Stimulated activated naive CD8-positive, alpha-beta T cell treated with anti-CD3 and anti-CD28 coated beads, Interleukin-15, amount 100 ng/mL, for 72 hours (primary cell): ENCODE measurements around the gene PAM16.

Experiments used
- ATAC-seq: fragments of 150-1000 bp; cut with Tn5 transposase; 2 replicates; pipeline ENCODE4 v1.10.0; 2021; ENCODE audit warnings: mild to moderate bottlenecking, moderate library complexity
- DNase-seq, 2 donors: peaks; one replicate each; pipeline ENCODE4 v3.0.0; 2021 to 2022
- H3K27ac Mint-ChIP-seq, 2 donors: one replicate each; pipeline ENCODE4 v1.8.0; 2022; ENCODE audit warnings: mild to moderate bottlenecking in 2 of 2, mixed read lengths in 2 of 2, moderate library complexity in 2 of 2
- H3K27me3 Mint-ChIP-seq: one replicate; pipeline ENCODE4 v1.8.0; 2022; ENCODE audit warnings: mixed read lengths
- H3K4me1 Mint-ChIP-seq: one replicate; pipeline ENCODE4 v1.8.0; 2022; ENCODE audit warnings: mild to moderate bottlenecking, mixed read lengths
- H3K4me3 Mint-ChIP-seq, 2 donors: one replicate each; pipeline ENCODE4 v1.8.0; 2022; ENCODE audit warnings: mild to moderate bottlenecking in 2 of 2, mixed read lengths in 2 of 2, moderate library complexity in 1 of 2
- H3K9me3 Mint-ChIP-seq, 2 donors: one replicate each; pipeline ENCODE4 v1.8.0; 2022; ENCODE audit warnings: mixed read lengths in 2 of 2

PAM16 gene

DNA sequence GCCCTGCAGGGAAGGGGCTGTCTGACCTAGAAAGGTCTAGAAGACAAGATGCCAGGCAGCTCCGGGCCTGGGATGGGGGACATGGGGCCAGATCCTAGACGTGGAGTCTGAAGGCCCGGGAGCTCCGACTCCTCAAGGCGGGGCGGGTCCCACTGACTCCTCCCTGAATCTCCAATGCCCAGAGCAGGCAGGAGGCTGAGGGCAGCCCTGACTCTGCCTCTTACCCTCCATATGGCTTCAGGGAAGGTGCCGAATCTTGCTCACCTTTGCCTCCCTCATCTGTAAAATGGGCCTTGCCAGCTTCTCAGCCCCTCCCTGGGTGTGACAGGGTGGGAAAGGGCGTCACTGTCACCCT, 35.3 kb upstream of the PAM16 start:
- Mint-ChIP-seq H3K27me3 (no peaks in the 10 kb centered on the region), H3K27ac (peak overlapping the region; percentile 72), H3K4me3 (no peak overlapping the region), H3K4me1 (peaks cover 24% of the 10 kb centered on the region), H3K9me3 (no peaks in the 10 kb centered on the region)
- no peak for DNase-seq
- ATAC-seq = no peak

DNA sequence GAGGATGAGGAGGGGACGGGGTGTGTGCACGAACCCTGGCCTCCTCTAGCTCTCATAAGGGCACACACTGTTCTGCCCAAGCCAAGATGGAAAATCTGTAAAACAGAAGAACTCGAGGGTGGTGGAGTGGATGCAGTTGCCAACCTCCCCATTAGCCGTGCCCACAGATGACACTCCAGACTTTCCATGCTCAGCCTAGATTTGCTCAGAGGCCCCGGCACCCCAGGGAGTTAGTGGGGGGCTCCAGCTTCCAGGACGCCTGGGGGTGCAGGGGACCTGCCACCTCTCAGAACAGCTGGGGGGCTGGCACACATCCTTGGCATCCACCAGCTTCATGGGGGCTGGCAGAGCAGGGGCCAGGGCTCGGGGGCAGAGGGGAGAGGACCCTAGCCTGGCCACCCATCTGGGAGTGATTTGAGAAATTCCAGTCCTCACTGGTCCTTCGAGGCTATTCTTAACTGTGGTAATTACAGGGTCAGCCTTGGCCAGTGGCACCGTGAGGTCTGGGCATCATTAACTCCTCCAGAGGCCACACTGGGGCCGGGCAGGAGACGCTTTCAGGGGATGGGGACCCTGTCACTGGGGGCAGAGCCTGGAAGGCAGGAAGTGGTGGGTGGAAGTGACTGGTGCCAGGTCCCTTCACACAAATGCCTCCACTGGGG, 34.8 kb upstream of the PAM16 start:
- DNase-seq (no peak), ATAC-seq (no peak)
- peak overlapping the region; percentile 72 for H3K27ac Mint-ChIP-seq
- peaks cover 25% of the 10 kb centered on the region for H3K4me1 Mint-ChIP-seq
- no peak overlapping the region for H3K4me3 Mint-ChIP-seq
- H3K9me3 Mint-ChIP-seq = no peaks in the 10 kb centered on the region
- H3K27me3 Mint-ChIP-seq = no peaks in the 10 kb centered on the region

DNA sequence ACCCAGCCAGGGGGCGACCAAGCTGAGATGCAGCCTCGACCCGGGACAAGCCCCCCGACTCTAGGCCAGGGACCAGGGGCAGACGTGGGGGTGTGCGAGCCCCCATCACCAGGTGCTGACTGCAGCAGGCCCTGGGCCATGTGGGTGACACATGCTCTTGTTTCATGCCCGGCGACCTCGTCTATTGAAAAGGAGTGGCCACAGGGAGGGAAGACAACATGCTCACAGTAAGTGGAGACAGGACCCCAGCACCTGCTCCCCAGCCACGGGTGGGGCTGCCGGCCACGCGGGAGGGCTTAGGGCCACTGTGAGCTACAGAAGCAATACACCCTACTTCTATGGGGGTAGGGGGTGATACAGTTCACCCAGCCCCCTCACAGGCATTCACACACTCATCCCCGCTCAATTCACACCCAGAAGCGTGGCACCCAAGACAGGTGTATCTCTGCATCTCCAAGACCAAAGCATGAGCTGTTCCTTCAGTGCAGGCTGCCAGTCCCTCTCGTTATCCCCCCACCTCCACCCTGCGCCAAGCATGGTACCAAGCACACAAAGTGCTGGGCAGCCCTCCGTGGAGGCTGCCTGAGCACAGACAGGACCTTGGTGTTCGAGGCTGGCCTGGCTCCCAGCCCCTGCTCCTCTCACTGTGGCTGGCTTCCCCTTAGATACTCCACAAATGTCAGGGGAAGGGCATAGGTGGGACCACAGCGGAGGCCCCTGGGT, 34.1 kb upstream of the PAM16 start:
- DNase-seq (no peak), ATAC-seq (no peak)
- Mint-ChIP-seq H3K4me1 (peaks cover 29% of the 10 kb centered on the region), H3K27ac (peak overlapping the region in 1 of 2 donors; percentile 63), H3K27me3 (no peaks in the 10 kb centered on the region), H3K9me3 (no peaks in the 10 kb centered on the region), H3K4me3 (no peak overlapping the region)

DNA sequence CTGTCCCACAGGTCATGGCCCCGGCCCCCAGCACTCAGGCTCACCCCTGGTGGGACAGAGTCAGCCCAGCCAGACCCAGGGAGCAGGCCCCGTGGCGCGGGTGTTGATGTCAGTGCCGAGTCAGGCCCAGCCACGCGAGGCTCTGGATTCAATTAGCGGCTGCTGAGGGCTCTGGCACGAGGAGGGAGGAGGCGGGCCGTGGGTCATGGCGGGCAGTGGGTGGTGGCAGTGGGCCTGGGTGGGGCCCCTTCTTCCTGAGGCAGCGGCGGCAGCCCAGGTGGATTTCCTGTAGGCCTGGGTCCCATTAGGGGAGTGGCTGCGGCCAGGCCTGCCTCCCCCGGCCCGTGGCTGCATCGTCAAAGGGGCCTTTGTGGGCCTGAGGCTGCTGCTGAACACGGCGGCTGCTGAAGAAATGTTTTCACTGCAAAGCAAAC, 33.4 kb upstream of the PAM16 start:
- Mint-ChIP-seq H3K9me3 (no peaks in the 10 kb centered on the region), H3K4me3 (no peak overlapping the region), H3K27ac (no peak overlapping the region), H3K27me3 (no peaks in the 10 kb centered on the region), H3K4me1 (peaks cover 29% of the 10 kb centered on the region)
- ATAC-seq (no peak), DNase-seq (no peak)

DNA sequence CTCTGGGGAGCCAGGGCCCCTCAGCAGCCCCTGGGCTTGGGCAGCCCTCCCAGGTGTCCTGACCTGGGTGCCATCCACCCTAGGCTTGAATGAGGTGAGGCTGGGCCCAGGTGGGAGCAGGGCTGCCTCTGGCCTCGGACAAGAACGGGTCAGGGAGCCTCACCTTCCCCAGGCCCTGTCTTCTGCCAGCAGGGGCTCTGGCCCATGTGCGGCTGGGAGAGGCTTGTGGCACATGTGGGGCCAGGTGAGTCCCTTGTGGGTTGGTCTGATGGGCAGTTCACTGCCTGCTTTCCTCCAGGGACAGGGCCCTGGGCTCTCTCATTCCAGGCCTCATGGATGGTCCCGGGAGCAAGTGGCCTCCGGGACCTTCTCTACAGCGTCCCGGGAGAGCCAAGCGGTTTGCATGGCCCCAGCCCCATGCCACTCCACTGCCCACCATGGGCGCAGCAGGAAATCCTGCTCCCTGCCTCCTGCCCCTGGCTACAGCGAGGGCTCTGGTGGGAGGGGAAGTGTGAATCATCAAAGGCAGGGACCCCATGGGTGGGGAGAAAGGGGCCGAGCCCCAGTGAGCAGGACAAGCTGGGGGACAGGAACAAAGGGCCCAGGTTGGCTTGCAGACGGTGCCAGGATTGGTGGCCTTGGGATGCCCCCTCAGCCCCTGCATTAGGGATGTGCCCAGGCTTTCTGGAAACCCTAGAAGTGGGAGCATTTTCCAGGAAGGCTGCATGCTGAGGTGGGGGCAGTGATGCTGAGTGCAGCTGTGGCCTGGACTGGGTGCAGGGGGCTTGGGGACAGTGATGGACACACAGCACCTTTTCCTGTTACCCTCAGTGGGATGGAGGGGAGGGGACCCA, 32.7 kb upstream of the PAM16 start:
- Mint-ChIP-seq H3K9me3 (no peaks in the 10 kb centered on the region), H3K4me3 (no peak overlapping the region), H3K27ac (peak overlapping the region in 1 of 2 donors; percentile 63), H3K4me1 (peaks cover 29% of the 10 kb centered on the region), H3K27me3 (no peaks in the 10 kb centered on the region)
- ATAC-seq (no peak), DNase-seq (no peak)

DNA sequence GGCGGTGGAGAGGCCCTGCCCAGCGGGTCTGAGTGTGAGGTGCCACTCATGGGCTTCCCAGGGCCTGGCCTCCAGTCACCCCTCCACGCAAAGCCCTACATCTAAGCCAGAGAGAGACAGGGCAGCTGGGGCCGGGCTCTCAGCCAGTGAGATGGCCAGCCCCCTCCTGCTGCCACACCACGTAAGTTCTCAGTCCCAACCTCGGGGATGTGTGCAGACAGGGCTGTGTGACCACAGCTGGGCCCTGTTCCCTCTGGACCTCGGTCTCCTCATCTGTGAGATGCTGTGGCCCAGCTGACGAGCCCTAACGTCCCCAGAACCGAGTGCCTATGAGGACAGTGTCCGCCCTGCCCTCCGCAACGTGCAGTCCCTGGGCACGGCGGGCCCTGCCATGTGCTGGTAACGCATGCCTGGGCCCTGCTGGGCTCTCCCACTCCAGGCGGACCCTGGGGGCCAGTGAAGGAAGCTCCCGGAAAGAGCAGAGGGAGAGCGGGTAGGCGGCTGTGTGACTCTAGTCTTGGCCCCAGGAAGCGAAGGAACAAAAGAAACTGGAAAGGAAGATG, 31.8 kb upstream of the PAM16 start:
- DNase-seq (no peak), ATAC-seq (no peak)
- Mint-ChIP-seq H3K4me3 (no peak overlapping the region), H3K27me3 (no peaks in the 10 kb centered on the region), H3K4me1 (peaks cover 34% of the 10 kb centered on the region), H3K27ac (no peak overlapping the region), H3K9me3 (no peaks in the 10 kb centered on the region)

DNA sequence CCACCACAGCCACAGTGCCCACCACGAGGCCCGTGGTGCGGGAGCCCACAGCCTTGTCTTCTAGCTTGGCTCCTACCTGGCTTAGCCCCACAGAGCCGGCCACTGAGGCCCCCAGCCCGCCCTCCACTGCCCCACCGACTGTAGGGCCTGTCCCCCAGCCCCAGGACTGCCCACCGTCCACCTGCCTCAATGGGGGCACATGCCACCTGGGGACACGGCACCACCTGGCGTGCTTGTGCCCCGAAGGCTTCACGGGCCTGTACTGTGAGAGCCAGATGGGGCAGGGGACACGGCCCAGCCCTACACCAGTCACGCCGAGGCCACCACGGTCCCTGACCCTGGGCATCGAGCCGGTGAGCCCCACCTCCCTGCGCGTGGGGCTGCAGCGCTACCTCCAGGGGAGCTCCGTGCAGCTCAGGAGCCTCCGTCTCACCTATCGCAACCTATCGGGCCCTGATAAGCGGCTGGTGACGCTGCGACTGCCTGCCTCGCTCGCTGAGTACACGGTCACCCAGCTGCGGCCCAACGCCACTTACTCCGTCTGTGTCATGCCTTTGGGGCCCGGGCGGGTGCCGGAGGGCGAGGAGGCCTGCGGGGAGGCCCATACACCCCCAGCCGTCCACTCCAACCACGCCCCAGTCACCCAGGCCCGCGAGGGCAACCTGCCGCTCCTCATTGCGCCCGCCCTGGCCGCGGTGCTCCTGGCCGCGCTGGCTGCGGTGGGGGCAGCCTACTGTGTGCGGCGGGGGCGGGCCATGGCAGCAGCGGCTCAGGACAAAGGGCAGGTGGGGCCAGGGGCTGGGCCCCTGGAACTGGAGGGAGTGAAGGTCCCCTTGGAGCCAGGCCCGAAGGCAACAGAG, 31.0 kb upstream of the PAM16 start:
- ATAC-seq = peak; percentile 20
- Mint-ChIP-seq H3K27ac (no peak overlapping the region), H3K27me3 (no peaks in the 10 kb centered on the region)

DNA sequence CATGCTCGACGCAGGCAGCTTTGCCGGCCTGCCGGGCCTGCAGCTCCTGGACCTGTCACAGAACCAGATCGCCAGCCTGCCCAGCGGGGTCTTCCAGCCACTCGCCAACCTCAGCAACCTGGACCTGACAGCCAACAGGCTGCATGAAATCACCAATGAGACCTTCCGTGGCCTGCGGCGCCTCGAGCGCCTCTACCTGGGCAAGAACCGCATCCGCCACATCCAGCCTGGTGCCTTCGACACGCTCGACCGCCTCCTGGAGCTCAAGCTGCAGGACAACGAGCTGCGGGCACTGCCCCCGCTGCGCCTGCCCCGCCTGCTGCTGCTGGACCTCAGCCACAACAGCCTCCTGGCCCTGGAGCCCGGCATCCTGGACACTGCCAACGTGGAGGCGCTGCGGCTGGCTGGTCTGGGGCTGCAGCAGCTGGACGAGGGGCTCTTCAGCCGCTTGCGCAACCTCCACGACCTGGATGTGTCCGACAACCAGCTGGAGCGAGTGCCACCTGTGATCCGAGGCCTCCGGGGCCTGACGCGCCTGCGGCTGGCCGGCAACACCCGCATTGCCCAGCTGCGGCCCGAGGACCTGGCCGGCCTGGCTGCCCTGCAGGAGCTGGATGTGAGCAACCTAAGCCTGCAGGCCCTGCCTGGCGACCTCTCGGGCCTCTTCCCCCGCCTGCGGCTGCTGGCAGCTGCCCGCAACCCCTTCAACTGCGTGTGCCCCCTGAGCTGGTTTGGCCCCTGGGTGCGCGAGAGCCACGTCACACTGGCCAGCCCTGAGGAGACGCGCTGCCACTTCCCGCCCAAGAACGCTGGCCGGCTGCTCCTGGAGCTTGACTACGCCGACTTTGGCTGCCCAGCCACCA, 30.2 kb upstream of the PAM16 start:
- no peaks in the 10 kb centered on the region for H3K9me3 Mint-ChIP-seq
- no peaks in the 10 kb centered on the region for H3K27me3 Mint-ChIP-seq
- H3K4me1 Mint-ChIP-seq = peaks cover 25% of the 10 kb centered on the region
- DNase-seq (no peak), ATAC-seq (no peak)
- H3K4me3 Mint-ChIP-seq = no peak overlapping the region
- H3K27ac Mint-ChIP-seq = no peak overlapping the region

More for the DNA sequence above, 31.0 kb upstream of the PAM16 start:
- no peaks in the 10 kb centered on the region for H3K9me3 Mint-ChIP-seq
- H3K4me1 Mint-ChIP-seq = peaks cover 34% of the 10 kb centered on the region
- no peak overlapping the region for H3K4me3 Mint-ChIP-seq
- DNase-seq = no peak

DNA sequence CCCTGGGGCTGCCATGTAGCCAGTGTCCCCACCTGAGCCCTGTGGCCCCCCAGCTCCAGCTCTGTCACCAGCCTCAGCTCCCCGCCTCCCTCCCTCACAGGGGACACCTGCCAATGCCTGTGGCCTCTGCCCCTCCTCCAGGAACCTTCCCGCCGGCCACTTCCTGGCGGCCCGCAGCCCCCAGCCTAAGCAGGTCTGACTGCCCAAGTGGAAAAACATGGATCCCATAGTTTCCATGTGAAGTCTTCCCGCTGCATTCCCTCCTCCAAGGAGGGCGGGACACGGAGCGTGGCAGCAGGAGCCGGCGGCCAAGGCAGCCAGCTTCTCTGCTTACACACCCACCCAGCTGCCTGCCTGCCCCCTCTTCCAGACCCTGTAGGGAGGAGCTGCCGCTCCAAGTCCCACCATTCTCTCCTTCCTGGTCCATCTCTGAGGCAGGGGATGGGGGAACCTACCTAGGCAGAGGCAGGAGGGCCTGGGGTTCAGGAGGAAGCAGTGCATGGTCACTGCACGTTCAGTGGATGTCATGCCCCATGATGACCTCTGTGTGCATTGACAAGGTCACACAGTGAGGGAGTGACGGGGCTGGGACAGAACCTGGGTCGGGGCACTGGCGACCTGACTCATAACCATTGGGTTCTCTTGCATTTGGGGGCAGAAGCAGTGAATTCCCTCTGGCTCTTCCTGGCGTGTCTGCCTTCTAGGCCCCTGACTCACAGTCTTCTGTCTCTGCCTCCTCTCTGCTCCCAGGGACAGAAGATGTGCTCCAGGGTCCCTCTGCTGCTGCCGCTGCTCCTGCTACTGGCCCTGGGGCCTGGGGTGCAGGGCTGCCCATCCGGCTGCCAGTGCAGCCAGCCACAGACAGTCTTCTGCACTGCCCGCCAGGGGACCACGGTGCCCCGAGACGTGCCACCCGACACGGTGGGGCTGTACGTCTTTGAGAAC, 29.3 kb upstream of the PAM16 start:
- no peaks in the 10 kb centered on the region for H3K27me3 Mint-ChIP-seq
- H3K4me1 Mint-ChIP-seq = peaks cover 16% of the 10 kb centered on the region
- H3K9me3 Mint-ChIP-seq = no peaks in the 10 kb centered on the region
- ATAC-seq (no peak), DNase-seq (no peak)
- no peak overlapping the region for H3K4me3 Mint-ChIP-seq
- peak overlapping the region in 1 of 2 donors; percentile 94 for H3K27ac Mint-ChIP-seq

DNA sequence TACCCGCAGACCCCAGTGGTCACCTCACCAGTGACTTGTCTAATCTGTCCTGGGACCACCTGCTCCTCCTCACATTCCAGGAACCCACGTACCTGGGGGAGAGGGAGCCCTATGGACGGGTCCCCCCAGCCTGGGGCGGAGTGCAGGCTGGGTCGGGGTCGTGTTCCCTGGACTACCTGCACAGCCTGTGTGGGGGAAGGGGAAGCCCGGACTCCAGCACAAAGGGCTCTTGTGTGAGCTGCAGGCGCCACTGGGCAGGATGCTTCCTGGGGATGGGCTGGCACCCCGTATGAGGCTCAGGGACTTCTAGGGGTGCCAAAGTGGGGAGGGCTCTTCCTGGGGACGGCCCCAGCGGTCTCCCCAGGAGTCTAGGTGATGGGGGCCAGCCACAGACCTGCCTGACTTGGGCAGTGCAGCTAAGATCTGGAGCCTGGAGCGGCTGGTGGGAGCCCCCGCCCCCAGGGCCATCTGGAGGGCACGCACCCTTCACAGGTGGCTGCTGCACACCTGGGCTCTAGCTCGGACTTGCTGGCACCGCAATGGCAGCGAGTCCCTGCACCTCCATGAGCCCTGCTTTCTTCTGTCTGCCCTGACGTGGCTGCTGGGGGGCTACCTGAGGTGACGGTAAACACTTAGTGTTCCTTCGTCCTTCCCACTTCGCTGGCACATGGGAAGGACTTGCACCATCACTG, 28.0 kb upstream of the PAM16 start:
- no peaks in the 10 kb centered on the region for H3K9me3 Mint-ChIP-seq
- no peak overlapping the region for H3K27ac Mint-ChIP-seq
- peaks cover 19% of the 10 kb centered on the region for H3K4me1 Mint-ChIP-seq
- ATAC-seq = peak; percentile 2
- no peak overlapping the region for H3K4me3 Mint-ChIP-seq
- no peak for DNase-seq
- no peaks in the 10 kb centered on the region for H3K27me3 Mint-ChIP-seq

DNA sequence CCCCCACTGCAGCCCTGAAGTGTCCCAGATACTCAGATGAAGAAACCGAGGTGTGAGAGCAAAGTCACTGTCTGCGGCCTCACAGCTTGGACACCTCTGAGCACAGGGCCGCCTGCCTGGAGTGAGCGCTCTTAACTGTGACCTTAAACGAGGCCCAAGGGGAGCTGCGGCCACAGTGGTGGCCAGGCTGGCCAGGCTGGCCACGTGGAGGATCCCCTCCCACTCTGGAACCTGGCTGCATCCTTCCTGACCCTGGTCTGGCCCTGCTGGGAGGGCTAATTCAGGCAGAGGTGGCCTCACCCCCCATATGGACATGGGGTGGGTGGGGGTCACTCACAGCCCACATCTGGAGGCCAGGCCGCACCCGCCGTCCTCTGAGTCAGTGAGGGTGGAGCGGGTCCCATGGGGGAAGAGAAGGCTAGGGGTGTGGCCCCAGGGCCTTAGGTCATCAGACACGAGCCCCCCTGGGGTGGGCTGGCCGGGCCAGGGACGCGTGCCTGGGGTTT, 27.1 kb upstream of the PAM16 start:
- Mint-ChIP-seq H3K4me3 (no peak overlapping the region), H3K27me3 (no peaks in the 10 kb centered on the region), H3K4me1 (peaks cover 27% of the 10 kb centered on the region), H3K9me3 (no peaks in the 10 kb centered on the region), H3K27ac (peak overlapping the region in 1 of 2 donors; percentile 10)
- ATAC-seq (peak; percentile 4), DNase-seq (no peak)

DNA sequence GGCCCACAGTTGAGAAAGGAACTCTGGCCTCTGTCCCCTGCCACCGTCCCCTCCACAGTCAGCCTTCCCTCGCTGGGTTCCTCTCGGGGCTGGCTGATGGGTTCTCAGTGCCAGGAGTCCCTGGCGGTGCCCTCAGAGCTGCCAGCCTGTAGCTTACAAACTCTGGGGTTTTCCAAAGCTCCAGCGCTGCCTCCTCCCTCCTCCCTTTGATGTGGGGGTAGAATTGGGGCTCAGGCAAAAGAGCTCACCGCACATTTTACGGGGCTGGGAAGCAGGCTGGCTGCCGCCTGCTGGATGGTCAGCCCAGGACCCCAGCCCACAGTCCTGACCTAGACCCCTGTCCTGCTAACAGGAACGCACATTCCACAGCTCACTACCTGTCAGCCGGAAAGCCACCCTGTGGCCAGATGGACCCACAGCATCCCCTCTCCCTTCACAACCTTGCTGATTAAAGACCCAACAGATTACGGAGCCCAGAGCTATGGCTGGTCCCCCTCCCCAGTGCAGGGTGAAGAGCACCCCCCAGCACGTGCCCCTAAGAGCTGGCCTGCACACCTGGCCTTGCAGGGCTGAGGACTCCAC, 26.5 kb upstream of the PAM16 start:
- Mint-ChIP-seq H3K4me1 (peaks cover 30% of the 10 kb centered on the region), H3K27me3 (no peaks in the 10 kb centered on the region), H3K4me3 (no peak overlapping the region), H3K27ac (peak overlapping the region in 1 of 2 donors; percentile 10), H3K9me3 (no peaks in the 10 kb centered on the region)
- no peak for ATAC-seq
- no peak for DNase-seq
